Hematopoietic multipotent progenitor cell treated with erythropoietin and hydrocortisone succinate and interleukin-3 and kit ligand, for 8 days (in vitro differentiated cells): ENCODE results near the gene DLG2.

Experiments used
- DNase-seq: peaks from one replicate; pipeline ENCODE4 v3.0.0-alpha.2; 2015

Gene DLG2

GRCh38 chr11:84137960-84138359, 1489.2 kb downstream of the DLG2 start:
- DNase-seq = no peak

DNA sequence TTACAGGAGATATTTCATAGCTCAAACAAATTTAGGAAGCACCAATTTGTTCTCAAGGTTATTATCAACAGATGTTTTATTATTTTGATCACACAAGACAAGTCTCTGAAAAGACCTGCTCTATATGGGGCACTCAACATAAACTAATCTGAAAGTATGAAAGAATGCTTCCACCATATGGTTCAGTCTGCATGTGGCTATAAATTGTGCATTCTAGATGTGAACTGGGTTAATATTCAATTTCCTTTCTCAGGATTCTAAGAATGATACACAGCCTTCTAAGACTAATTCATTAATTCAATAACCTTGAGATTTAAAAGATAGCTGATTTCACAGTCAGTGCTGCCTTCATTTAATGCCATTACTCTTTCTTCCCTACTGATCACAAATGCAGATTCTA, 1489.6 kb downstream of the DLG2 start:
- DNase-seq = no peak

DNA sequence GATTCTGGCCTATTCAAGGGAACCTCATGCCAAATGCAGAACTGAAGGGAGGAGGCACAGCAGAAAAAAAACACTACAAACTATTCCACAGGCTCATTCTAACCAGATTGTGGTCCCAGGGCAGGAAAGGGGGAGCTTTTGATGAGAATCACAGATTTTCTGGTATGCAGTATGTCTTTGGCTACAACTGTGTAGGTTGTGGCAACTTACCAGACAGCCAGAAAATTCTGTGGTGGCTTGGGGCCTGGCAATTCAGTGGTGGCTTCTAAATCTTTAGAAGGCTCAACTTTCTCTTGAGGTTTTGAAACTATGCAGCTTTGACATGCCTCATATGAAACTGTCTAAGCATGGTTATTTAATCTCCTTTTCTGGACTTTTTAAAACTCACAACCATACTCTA, 1490.2 kb downstream of the DLG2 start:
- DNase-seq = no peak

DNA sequence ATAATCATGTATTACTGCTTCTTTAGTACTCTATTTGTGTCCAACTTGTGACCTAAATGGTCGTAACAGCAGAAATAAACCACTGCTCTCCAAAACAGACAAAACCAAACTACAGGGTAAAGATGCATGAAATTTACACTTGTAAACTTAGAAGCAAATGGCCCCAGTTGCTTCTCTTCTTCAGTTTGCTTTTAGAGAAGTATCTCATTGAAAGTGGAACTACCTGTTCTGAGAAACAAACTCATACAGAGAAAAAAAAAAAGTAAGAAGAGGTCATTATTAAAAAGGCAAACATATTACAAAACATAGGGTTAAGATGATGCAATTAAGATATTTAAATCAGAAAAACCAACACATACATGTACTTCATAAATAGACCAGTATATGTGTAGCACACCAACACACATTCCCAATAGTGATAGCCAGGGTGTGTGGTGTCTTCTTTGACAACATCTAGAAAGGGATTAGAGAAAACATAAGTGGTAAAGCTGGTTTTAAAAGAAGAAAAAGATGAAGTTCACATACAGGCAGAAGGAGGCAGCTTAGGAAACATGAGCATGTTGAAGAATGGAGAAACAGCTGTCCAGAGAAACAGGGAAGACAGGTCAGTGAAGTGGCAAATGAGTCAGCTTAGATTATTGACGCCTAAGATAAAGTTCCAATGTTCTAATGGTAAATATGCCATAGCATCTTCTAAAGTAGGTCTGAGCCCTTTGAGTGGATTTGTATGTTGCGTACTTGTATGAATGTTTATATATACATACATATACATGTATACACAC, 1496.3 kb downstream of the DLG2 start:
- no peak for DNase-seq

DNA sequence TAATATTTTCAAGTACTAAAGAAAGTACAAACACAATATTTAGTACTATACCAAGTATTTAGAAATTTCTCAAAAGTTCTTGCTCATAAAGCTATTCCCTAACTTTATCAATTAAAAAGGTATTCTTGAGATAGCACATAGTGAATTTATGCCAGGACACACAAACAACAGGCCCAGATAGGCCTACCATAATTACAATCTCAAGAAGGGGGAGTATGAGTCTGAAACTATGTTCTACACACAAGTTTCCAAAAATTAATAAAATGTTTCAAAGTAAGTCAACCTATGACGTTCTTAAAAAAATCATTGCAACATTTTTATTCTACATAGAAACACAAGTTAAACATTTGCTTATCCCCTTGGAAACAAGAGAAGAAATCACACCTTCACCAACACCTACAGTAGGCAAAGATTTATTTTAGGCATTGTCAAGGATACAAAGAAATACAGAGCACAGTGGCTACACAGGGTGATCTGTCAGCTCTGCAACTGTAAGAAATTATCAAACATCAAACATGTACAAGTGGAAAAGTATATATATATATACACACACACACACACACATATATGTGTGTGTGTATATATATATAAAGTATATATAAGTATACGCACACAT, 1497.1 kb downstream of the DLG2 start:
- no peak for DNase-seq

- no peak for DNase-seq
Measured at GRCh38 chr11:84128840-84129239, 1498.3 kb downstream of the DLG2 start.

GRCh38 chr11:84117394-84117793, 1509.8 kb downstream of the DLG2 start:
- DNase-seq = no peak

DNA sequence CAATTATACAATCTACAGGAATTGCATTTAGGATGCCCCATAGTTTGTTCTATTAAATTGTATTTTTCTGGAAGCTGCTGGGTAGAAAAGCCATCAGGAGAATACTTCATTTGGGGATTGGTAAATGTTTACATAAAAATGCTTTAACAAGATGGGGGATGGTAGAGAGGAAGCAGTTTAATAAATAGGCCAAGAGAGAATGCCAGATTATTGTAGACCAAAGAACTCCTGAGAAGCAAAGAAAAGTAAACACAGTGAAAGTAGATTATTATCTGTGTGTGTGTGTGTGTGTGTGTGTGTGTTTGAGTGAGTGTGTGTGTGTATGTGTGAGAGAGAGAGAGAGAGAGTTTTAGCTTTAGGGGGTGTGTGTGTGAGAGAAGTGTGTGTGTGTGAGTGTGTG, 1520.6 kb downstream of the DLG2 start:
- DNase-seq = no peak

- no peak for DNase-seq
Measured at GRCh38 chr11:84105148-84105547, 1522.0 kb downstream of the DLG2 start.

- no peak for DNase-seq
Measured at GRCh38 chr11:84103096-84103495, 1524.0 kb downstream of the DLG2 start.

DNA sequence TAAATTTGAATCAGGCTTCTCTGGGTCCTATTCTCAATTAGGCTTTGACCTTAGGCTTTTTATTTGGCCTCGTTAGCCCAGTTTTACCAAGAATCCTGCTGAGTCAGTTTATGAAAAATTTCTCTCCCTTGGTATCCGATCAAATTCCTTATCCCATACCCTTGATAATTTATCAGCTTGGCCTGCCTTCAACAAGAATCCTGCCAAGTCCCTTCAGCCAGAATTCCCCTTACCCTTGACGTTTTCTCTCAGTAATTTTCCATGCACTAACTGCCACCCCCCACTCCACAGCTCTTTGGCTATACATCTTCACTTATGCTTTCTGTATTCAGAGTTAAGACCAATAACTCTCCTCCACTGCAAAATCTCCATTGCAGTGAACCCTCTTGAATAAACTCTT, 1530.0 kb downstream of the DLG2 start:
- DNase-seq = no peak

GRCh38 chr11:84091212-84091986, 1535.7 kb downstream of the DLG2 start:
- no peak for DNase-seq

DNA sequence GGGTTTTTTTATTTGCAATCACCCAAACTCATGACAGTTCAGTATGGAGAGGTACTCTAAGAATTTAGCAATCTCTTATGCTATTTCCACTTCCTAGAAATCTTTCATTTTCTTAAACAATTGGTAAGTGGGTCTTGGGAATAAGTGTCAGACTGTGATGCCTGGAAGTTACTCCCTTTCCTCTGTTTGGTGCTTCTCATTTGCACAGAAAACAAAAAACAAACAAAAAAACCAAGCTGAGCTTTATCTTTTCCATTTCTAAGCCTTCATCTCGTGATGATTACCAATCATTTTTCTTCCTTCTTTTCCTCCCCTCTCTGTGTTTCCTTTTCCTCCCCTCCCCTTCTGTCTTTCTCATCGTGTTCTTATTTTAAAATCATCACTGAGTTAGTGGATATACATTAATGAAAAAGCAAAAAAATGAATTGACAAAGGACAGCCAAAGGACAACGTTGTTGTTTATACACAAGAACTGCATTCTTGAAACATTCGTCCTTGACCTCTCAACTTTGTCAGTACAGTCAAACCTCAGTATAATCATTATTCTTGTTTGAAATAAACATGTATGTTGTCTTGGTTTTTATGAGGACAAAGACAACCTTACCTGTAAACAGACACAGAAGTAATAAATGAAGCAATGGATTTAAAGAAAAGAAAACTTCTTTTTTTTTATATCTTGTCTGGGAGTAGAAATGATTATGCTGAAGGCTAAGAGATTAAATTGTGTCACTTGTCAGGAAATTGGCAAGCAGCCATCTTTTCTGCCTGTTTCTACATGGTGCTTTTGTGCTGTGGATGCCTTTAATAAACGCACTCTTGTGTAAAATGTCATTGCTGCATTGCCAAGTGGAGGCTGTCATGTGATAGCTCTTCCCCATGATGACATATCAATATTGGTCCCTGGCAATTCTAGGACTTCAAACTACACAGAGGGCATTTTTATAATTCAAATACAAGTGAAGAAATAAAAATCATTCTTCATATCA, 1537.8 kb downstream of the DLG2 start:
- DNase-seq = no peak

GRCh38 chr11:84071851-84072250, 1555.3 kb downstream of the DLG2 start:
- DNase-seq = no peak

DNA sequence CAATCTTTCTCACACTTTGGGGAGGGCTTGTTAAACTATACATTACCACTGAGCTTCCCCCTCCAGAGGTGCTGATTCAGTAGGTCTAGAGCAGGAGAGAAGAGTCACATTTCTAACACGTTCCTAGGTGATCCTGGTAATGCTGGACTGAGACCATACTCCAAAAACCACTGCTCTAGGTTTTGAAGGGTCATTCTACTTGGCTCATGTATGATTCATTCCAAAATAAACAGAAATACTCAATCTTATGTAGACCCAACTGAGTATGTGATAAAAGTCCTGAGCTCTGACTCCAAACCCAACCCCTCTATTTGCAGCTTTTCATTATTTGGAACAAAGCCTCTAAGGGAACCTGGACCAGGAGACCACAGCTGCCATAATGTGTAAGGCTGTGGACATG, 1558.1 kb downstream of the DLG2 start:
- DNase-seq = no peak

- no peak for DNase-seq
Measured at GRCh38 chr11:84061726-84062125, 1565.4 kb downstream of the DLG2 start.

GRCh38 chr11:84056653-84057376, 1570.3 kb downstream of the DLG2 start:
- no peak for DNase-seq

GRCh38 chr11:84045146-84045545, 1582.0 kb downstream of the DLG2 start:
- DNase-seq = no peak

GRCh38 chr11:84044706-84045105, 1582.4 kb downstream of the DLG2 start:
- DNase-seq = no peak

DNA sequence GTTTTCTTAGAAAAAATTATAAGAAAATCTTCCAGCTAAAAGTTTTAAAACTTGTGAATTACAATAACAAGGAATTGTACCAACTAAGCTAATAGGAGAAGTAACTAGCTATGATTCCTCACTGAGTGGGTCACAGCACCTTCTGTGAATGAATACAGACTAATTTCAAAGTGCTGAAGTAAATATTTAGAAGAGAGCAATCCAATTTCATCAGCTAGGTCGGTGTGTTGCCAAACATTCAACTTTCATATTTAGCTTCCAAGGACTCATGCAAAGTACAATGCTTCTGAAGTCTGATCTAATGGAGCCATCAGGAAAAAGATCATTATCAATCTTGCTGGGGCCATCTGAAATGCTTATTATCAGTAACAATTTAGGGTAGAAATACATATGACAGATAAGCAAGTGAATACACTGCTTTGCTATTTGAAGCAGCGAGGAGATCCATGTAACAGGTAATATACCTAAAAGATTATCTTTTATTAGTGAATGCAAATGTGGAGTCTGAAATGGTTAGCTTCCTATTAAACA, 1590.4 kb downstream of the DLG2 start:
- DNase-seq = no peak

- no peak for DNase-seq
Measured at GRCh38 chr11:84035645-84036044, 1591.5 kb downstream of the DLG2 start.

GRCh38 chr11:84034484-84034883, 1592.7 kb downstream of the DLG2 start:
- no peak for DNase-seq
